GM12801 (cell line): ENCODE data around the gene DSTYK.

Experiments used
- TF ChIP-seq, protein P1 (sequence below): IDR thresholded peaks from one replicate; pipeline ENCODE4 v1.5.1; 2011; ENCODE audit warnings: control low read depth; ENCODE audit not compliant: insufficient read length; ENCODE audit errors: extremely low read depth

The DSTYK gene

GRCh38 chr1:205129447-205130029 lies 82.0 kb downstream of the DSTYK start:
- TF ChIP-seq, protein P1, sequence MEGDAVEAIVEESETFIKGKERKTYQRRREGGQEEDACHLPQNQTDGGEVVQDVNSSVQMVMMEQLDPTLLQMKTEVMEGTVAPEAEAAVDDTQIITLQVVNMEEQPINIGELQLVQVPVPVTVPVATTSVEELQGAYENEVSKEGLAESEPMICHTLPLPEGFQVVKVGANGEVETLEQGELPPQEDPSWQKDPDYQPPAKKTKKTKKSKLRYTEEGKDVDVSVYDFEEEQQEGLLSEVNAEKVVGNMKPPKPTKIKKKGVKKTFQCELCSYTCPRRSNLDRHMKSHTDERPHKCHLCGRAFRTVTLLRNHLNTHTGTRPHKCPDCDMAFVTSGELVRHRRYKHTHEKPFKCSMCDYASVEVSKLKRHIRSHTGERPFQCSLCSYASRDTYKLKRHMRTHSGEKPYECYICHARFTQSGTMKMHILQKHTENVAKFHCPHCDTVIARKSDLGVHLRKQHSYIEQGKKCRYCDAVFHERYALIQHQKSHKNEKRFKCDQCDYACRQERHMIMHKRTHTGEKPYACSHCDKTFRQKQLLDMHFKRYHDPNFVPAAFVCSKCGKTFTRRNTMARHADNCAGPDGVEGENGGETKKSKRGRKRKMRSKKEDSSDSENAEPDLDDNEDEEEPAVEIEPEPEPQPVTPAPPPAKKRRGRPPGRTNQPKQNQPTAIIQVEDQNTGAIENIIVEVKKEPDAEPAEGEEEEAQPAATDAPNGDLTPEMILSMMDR = no peak

DNA sequence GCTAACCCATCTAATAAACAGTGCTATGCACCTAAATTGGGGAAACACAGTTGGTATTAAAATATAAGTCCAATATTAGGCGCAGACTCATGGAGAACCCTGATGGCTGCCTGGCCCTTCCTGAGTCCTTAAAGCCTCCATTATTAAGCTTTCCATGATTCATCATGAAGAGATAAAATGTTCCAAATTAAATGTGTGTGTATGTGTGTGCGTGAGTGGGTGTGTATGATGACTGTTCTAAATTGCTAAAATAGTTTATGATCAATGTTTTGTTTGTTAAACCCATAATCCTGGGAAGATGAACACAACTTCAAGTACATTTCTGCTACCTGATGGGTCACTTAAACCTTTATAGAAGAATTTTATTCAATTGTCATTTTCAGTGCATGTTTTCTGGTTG lies 83.5 kb downstream of the DSTYK start:
- TF ChIP-seq, protein P1 = no peak

- TF ChIP-seq, protein P1 = no peak
Observed at GRCh38 chr1:205127646-205128045, 83.9 kb downstream of the DSTYK start.

GRCh38 chr1:205124726-205125125 lies 86.8 kb downstream of the DSTYK start:
- TF ChIP-seq, protein P1 = no peak

GRCh38 chr1:205122489-205122882 lies 89.0 kb downstream of the DSTYK start:
- TF ChIP-seq, protein P1 = no peak

DNA sequence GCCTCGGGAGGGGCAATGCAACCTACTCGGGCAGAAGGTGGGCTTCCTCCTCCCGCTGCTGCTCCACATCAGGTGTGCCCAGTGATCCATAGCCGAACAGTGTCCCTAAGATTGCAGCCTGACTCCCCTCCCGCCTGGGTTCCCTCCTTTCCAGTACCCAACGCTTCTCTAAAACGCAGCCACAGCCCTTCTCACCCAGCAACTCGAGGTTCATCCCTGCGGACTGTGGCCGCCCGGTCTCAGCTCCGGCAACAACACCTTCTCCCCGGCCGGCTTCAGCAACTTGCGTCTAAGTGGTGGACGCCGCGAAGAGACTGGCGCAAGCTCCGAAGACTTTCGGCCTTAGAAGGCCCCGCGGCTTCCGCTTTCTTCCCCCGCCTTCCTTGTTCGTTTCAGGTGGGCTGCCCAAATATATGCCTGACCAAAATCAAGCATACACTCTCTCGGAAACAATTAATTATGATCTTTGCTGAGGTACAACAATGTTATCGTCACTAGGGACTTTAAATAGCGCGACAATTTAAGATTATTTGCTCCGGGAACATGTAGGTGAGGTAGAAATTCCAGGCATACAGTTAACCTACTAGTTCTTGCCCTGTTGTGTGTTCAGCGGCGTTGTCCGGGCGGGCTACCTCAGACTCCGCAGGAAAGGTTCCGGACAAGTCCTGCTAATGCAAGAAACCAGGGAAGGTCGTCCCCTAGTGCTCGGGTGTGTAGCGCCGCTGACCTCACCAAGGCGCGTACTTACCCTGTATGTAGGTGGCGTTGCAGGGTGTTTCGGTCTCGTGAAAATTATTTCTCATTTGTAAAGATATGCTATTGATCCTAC lies 89.6 kb downstream of the DSTYK start, which contains the start of gene RBBP5:
RBBP5 (minus strand) TSS at position 319 of the 829 bp plus-strand sequence; CDS start at position 214, 105 bp downstream.
- TF ChIP-seq, protein P1 = peak; percentile 75

DNA sequence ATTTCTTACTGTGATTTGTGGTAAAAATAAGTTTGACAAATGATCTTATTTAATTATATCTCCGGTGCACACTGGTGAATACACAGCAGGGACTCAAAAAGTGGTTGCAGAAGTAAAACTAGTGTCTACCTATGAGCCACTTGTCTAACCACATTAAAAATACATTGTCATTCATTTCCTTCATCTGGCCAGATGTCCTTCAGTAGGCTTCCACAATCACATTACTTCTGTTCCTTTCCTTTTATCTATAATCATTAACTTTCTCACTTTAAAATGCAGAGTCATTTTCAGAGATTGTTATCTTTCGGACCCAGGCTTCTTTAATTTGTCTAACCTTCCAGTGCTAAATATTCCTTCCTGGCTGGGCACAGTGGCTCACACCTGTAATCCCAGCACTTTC lies 92.8 kb downstream of the DSTYK start:
- TF ChIP-seq, protein P1 = no peak
